ENCODE data around the gene GSN.
"Not testable (repeated sequence)": the region's sequence is repeated elsewhere in the genome, so short reads cannot be mapped to it uniquely, and the experiment has no call there.

Gene GSN

GRCh38 chr9:121288673-121289025 lies 20.7 kb downstream of the GSN start:
- no peak for DNase-seq (ENCODE audit: low read depth in 2 of 2)

GRCh38 chr9:121289026-121289771 lies 21.2 kb downstream of the GSN start:
- DNase-seq (ENCODE audit: low read depth in 2 of 2): no peak

GRCh38 chr9:121289772-121290370 lies 21.9 kb downstream of the GSN start:
- no peak for DNase-seq (ENCODE audit: low read depth in 2 of 2)

- DNase-seq (ENCODE audit: low read depth in 2 of 2): not testable (repeated sequence)
Observed at GRCh38 chr9:121291536-121291935, 23.6 kb downstream of the GSN start.

GRCh38 chr9:121292051-121292450 lies 24.1 kb downstream of the GSN start:
- no peak for DNase-seq (ENCODE audit: low read depth in 2 of 2)

GRCh38 chr9:121292801-121293241 lies 24.9 kb downstream of the GSN start:
- no peak for DNase-seq (ENCODE audit: low read depth in 2 of 2)

- DNase-seq (ENCODE audit: low read depth in 2 of 2): no peak
Observed at GRCh38 chr9:121294151-121294743, 26.3 kb downstream of the GSN start.

GRCh38 chr9:121294866-121295661 lies 27.1 kb downstream of the GSN start:
- DNase-seq (ENCODE audit: low read depth in 2 of 2): no peak

- DNase-seq (ENCODE audit: low read depth in 2 of 2): no peak
Observed at GRCh38 chr9:121295662-121296191, 27.8 kb downstream of the GSN start.

GRCh38 chr9:121296213-121297127 lies 28.5 kb downstream of the GSN start:
- no peak for DNase-seq (ENCODE audit: low read depth in 2 of 2)

GRCh38 chr9:121297389-121297788 lies 29.4 kb downstream of the GSN start:
- DNase-seq (ENCODE audit: low read depth in 2 of 2): no peak

GRCh38 chr9:121298016-121298538 lies 30.1 kb downstream of the GSN start:
- no peak for DNase-seq (ENCODE audit: low read depth in 2 of 2)

GRCh38 chr9:121298689-121299466 lies 30.9 kb downstream of the GSN start:
- no peak for DNase-seq (ENCODE audit: low read depth in 2 of 2)

GRCh38 chr9:121299467-121300282 lies 31.7 kb downstream of the GSN start:
- DNase-seq (ENCODE audit: low read depth in 2 of 2): no peak

- no peak for DNase-seq (ENCODE audit: low read depth in 2 of 2)
Observed at GRCh38 chr9:121300283-121301119, 32.5 kb downstream of the GSN start.

GRCh38 chr9:121301881-121302286 lies 33.9 kb downstream of the GSN start:
- no peak for DNase-seq (ENCODE audit: low read depth in 2 of 2)

GRCh38 chr9:121302341-121302740 lies 34.4 kb downstream of the GSN start:
- DNase-seq (ENCODE audit: low read depth in 2 of 2): no peak

- DNase-seq (ENCODE audit: low read depth in 2 of 2): no peak
Observed at GRCh38 chr9:121302786-121303185, 34.8 kb downstream of the GSN start.
